Brain microvascular endothelial cell (primary cell): ENCODE results near the gene EYS.

Source experiments
- DNase-seq: peaks from one replicate; pipeline ENCODE4 v3.0.0-alpha.2; 2020
- H3K27ac ChIP-seq: fragments of 250-450 bp; sonication (Bioruptor Pico); 2 replicates; pipeline ENCODE4 v1.5.1; 2020; ENCODE audit warnings: mild to moderate bottlenecking, moderate library complexity
- H3K27me3 ChIP-seq: fragments of 250-450 bp; sonication (Bioruptor Pico); replicated peaks from 2 replicates; pipeline ENCODE4 v1.5.1; 2020; ENCODE audit warnings: mild to moderate bottlenecking
- H3K36me3 ChIP-seq: fragments of 250-450 bp; sonication (Bioruptor Pico); replicated peaks from 2 replicates; pipeline ENCODE4 v1.5.1; 2020; ENCODE audit warnings: mild to moderate bottlenecking
- H3K4me3 ChIP-seq: 2 replicates; pipeline ENCODE4 v1.5.1; 2011; ENCODE audit warnings: low read depth, mild to moderate bottlenecking, control low read depth, low read length, moderate library complexity
- in situ Hi-C: cut with HindIII; loops from 2 replicates; pipeline ENCODE4 v1.10.0; 2017; ENCODE audit warnings: low sequenced_read_pairs, low pct_ligation_motif_present
- TF ChIP-seq, protein P1 (sequence below): IDR thresholded peaks from 2 replicates; pipeline ENCODE4 v1.5.1; 2011; ENCODE audit warnings: low read depth, mild to moderate bottlenecking, moderate library complexity, low read length, control low read depth, inconsistent platforms; ENCODE audit errors: missing control alignments

EYS gene

DNA sequence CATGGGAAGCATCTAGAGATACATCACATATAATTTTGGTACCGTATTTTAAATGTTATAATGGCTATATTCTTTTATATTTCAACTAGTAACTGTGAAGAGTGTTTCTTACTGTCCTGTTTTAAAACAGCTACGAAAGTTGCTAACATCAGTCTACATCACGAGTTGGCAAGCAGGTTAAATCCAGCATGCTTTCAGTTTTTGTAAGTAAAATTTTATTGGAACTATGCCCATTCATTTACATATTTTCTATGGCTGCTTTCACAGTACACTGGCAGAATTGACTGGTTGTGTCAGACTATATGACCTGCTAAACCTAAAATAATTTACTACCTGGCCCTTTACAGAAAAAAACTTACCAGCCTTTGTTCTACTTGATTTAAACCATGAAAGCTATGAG lies 1593.3 kb downstream of the EYS start:
- Histone ChIP-seq H3K27me3 (no peaks in the 10 kb centered on the region), H3K36me3 (no peaks in the 10 kb centered on the region), H3K27ac (no peak overlapping the region), H3K4me3 (no peak overlapping the region)
- no peak for DNase-seq
- TF ChIP-seq, protein P1, sequence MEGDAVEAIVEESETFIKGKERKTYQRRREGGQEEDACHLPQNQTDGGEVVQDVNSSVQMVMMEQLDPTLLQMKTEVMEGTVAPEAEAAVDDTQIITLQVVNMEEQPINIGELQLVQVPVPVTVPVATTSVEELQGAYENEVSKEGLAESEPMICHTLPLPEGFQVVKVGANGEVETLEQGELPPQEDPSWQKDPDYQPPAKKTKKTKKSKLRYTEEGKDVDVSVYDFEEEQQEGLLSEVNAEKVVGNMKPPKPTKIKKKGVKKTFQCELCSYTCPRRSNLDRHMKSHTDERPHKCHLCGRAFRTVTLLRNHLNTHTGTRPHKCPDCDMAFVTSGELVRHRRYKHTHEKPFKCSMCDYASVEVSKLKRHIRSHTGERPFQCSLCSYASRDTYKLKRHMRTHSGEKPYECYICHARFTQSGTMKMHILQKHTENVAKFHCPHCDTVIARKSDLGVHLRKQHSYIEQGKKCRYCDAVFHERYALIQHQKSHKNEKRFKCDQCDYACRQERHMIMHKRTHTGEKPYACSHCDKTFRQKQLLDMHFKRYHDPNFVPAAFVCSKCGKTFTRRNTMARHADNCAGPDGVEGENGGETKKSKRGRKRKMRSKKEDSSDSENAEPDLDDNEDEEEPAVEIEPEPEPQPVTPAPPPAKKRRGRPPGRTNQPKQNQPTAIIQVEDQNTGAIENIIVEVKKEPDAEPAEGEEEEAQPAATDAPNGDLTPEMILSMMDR: no peak
- in situ Hi-C loops: no loop called here

DNA sequence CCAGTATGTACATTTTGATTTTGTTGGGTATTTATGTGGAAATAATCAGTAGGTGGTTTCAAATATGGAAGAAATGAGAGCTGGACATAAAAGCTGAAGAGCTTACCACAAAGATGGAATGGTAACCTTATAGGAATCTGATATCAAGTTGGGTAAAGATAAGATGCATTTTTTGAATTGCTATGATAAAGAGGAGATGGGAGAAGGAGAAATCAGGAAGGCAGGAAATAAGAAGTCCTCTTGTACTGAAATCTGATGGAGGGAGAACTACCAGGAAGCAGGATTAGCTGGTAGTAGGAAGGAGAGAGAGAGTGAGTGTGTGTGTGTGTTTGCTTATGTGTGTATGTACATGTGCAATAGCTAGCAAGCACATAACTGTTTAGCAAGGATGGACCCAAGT lies 1603.0 kb downstream of the EYS start:
- no peak overlapping the region for H3K4me3 ChIP-seq
- no peak for DNase-seq
- TF ChIP-seq, protein P1: no peak
- no peak overlapping the region for H3K27ac ChIP-seq
- H3K27me3 ChIP-seq: no peaks in the 10 kb centered on the region
- no peaks in the 10 kb centered on the region for H3K36me3 ChIP-seq
- in situ Hi-C loops: no loop called here

DNA sequence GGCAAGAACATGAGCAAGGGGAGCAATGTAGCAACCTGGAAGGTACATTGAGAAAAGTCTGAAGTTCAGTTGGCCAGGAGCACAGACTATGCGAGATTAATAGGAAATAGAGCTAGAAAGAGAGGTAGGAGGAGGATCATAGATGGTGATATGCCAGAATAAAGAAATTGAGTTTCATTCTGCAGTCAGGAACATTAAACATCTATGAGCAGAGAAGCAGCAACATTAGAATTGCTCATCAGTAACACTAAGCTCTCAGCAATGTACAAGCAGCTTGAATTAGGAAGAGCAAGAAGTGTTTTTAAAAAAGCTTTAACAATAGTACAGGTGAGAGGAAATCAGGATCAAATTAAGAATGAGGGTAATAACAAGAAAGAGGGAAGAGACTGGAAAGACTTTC lies 1603.5 kb downstream of the EYS start:
- Histone ChIP-seq H3K27ac (no peak overlapping the region), H3K4me3 (no peak overlapping the region), H3K36me3 (no peaks in the 10 kb centered on the region), H3K27me3 (no peaks in the 10 kb centered on the region)
- in situ Hi-C loops: no loop called here
- no peak for DNase-seq
- TF ChIP-seq, protein P1: no peak

DNA sequence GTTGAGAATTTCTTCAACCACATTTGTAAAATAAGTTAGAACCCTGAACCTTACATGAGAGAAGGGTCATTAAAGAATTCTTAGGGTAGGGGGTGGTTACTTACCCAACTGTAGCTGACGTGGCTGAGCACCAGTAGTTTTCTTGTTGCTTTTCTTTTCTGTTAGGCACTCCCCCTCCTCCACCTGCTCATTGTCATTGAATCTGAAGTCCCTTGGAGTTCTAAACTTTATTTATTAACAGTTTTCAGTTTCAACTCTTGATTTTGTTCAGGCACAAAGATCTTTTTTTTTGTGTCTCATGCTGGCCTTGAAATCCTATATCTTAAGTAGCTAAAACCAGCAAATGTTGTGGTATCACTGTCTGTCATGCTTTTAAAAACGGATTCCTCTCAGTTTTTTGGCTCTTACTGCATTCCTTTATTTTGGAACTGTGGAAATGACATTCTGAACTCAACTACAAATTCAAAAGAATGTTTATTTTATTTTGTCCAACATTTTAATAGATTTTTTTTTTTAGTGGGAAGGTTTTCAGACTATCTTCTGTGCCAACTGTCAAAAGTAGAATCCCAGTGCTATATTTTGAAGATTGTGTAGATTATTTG lies 1606.2 kb downstream of the EYS start:
- Histone ChIP-seq H3K4me3 (no peak overlapping the region), H3K36me3 (no peaks in the 10 kb centered on the region), H3K27me3 (no peaks in the 10 kb centered on the region), H3K27ac (no peak overlapping the region)
- in situ Hi-C loops: no loop called here
- no peak for DNase-seq
- TF ChIP-seq, protein P1: no peak

DNA sequence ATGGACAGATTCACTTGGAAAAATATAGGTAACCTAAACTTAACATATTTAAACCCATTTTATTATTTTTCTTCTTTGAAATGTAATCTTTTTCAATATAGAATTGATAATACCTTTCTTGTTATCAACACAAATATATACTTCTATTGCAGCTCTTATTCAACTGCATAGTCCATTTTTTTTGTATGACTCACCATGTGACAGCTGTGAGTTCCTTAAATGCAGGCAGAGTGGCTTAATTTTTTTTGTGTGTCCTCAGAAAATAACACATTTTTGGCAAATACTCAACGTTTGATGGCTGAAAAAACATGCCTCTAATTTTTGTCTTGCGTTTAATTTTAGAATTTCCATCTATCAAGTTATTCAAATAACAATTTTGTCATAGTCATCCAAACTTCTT lies 1616.7 kb downstream of the EYS start:
- Histone ChIP-seq H3K36me3 (no peaks in the 10 kb centered on the region), H3K27me3 (no peaks in the 10 kb centered on the region), H3K4me3 (no peak overlapping the region), H3K27ac (no peak overlapping the region)
- in situ Hi-C loops: no loop called here
- TF ChIP-seq, protein P1: no peak
- DNase-seq: no peak

DNA sequence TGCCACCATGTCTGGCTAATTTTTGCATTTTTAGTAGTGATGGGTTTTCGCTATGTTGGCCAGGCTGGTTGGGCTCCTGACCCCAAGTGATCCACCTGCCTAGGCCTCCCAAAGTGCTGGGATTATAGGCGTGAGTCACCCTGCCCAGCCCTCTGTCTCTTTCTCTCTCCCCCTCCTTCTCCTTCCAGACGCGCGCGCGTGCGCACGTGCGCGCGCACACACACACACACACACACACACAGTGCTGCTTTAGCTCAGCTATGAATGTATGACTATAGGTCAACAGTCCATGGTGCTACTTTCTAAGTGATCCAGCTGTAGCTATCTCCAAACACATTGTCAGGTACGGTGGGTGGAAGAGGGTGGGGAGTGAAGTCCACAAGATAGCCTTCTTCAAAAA lies 1621.9 kb downstream of the EYS start:
- DNase-seq: no peak
- TF ChIP-seq, protein P1: no peak
- H3K36me3 ChIP-seq: no peaks in the 10 kb centered on the region
- in situ Hi-C loops: no loop called here
- no peak overlapping the region for H3K4me3 ChIP-seq
- no peaks in the 10 kb centered on the region for H3K27me3 ChIP-seq
- H3K27ac ChIP-seq: no peak overlapping the region
